Suprapubic skin (tissue), 4 donors: ENCODE data around the gene PRSS58. TPM values are rescaled to one million over a fixed set of nuclear protein-coding genes. Genes with fewer than 3 reads are reported as not detected.

ENCODE experiments used
- DNase-seq, 2 donors: peaks; one replicate each; pipeline ENCODE4 v3.0.0-alpha.2; 2019; ENCODE audit warnings: low spot score in 2 of 2
- H3K27ac ChIP-seq: fragments of 200-600 bp; sonication (generic); one replicate; pipeline ENCODE4 v1.5.1; 2019
- H3K27me3 ChIP-seq: fragments of 200-600 bp; sonication (generic); one replicate; pipeline ENCODE4 v1.5.1; 2019
- H3K36me3 ChIP-seq: fragments of 200-600 bp; sonication (generic); one replicate; pipeline ENCODE4 v1.5.1; 2019
- H3K4me1 ChIP-seq: fragments of 200-600 bp; sonication (generic); one replicate; pipeline ENCODE4 v1.5.1; 2019
- H3K4me3 ChIP-seq: fragments of 200-600 bp; sonication (generic); one replicate; pipeline ENCODE4 v1.5.1; 2019; ENCODE audit warnings: mild to moderate bottlenecking
- H3K9me3 ChIP-seq: fragments of 200-600 bp; sonication (generic); one replicate; pipeline ENCODE4 v1.5.1; 2019
- CTCF ChIP-seq, 2 donors: fragments of 200-600 bp in 1 of 2; fragments of 450-650 bp in 1 of 2; sonication (generic) in 1 of 2; IDR thresholded peaks; one replicate each; pipeline ENCODE4 v1.5.1; 2016 to 2019; ENCODE audit warnings: antibody characterized with exemption in 2 of 2, mild to moderate bottlenecking in 1 of 2, moderate library complexity in 1 of 2
- EP300 ChIP-seq: sonication (generic); formaldehyde crosslinking; IDR thresholded peaks from one replicate; pipeline ENCODE4 v1.6.1; 2017; ENCODE audit warnings: antibody characterized with exemption
- POLR2A ChIP-seq, 2 donors: fragments of 450-650 bp; IDR thresholded peaks; one replicate each; pipeline ENCODE4 v1.6.1; 2017; ENCODE audit warnings: antibody characterized with exemption in 2 of 2, mild to moderate bottlenecking in 2 of 2, moderate library complexity in 2 of 2
- POLR2AphosphoS5 ChIP-seq, 3 donors: sonication (generic); formaldehyde crosslinking; IDR thresholded peaks; one replicate each; pipeline ENCODE4 v1.6.1; 2017; ENCODE audit warnings: antibody characterized with exemption in 3 of 3
- WGBS: methylation state at CpG from one replicate; pipeline ENCODE4 v1.1.5; 2018; 5-methylcytosine and 5-hydroxymethylcytosine counted together
- total RNA-seq, 4 donors: library from RNA; depleted of rRNA; stranded (reverse); fragments of >200 nt; gene quantifications; one replicate each; pipeline ENCODE4 v1.1.0, GENCODE V29; 2016

The PRSS58 gene
- total RNA-seq, 4 donors from 2014 or later = not detected

- H3K9me3 ChIP-seq = no peaks in the 10 kb centered on the region
- 52% methylated on average over 7 of the region's 7 CpGs for WGBS
- H3K4me1 ChIP-seq = no peaks in the 10 kb centered on the region
- no peak overlapping the region for H3K27ac ChIP-seq
- no peaks in the 10 kb centered on the region for H3K27me3 ChIP-seq
- TF ChIP-seq CTCF (IDR thresholded peaks at IDR 0.05) (no peak), POLR2AphosphoS5 (IDR thresholded peaks at IDR 0.05) (no peak), POLR2A (IDR thresholded peaks at IDR 0.05) (no peak), EP300 (no peak)
- no peak overlapping the region for H3K4me3 ChIP-seq
- no peaks in the 10 kb centered on the region for H3K36me3 ChIP-seq
- no peak for DNase-seq
Measured at GRCh38 chr7:142248166-142249160, 9.4 kb downstream of the PRSS58 start.

- H3K9me3 ChIP-seq = no peaks in the 10 kb centered on the region
Measured at GRCh38 chr7:142243823-142244222, 14.0 kb downstream of the PRSS58 start.

GRCh38 chr7:142240546-142240945 lies 17.3 kb downstream of the PRSS58 start:
- Histone ChIP-seq H3K27ac (no peak overlapping the region), H3K27me3 (no peaks in the 10 kb centered on the region), H3K4me3 (no peak overlapping the region), H3K4me1 (no peaks in the 10 kb centered on the region), H3K36me3 (no peaks in the 10 kb centered on the region), H3K9me3 (no peaks in the 10 kb centered on the region)
- WGBS = 56% methylated on average over 4 of the region's 4 CpGs
- no peak for TF ChIP-seq EP300
- no peak for TF ChIP-seq CTCF (IDR thresholded peaks at IDR 0.05)
- no peak for TF ChIP-seq POLR2AphosphoS5 (IDR thresholded peaks at IDR 0.05)
- TF ChIP-seq POLR2A (IDR thresholded peaks at IDR 0.05) = no peak
- no peak for DNase-seq

More at GRCh38 chr7:142243823-142244222, 14.0 kb downstream of the PRSS58 start:
- H3K27me3 ChIP-seq = no peaks in the 10 kb centered on the region
- 89% methylated on average over 10 of the region's 10 CpGs for WGBS
- H3K4me3 ChIP-seq = no peak overlapping the region
- no peak for DNase-seq
- no peaks in the 10 kb centered on the region for H3K36me3 ChIP-seq
- no peak for TF ChIP-seq EP300
- TF ChIP-seq POLR2AphosphoS5 (IDR thresholded peaks at IDR 0.05) = no peak
- no peak for TF ChIP-seq CTCF (IDR thresholded peaks at IDR 0.05)
- TF ChIP-seq POLR2A (IDR thresholded peaks at IDR 0.05) = no peak
- no peak overlapping the region for H3K27ac ChIP-seq
- no peaks in the 10 kb centered on the region for H3K4me1 ChIP-seq

- 37% methylated on average over 7 of the region's 7 CpGs for WGBS
Measured at GRCh38 chr7:142231716-142232115, 26.1 kb downstream of the PRSS58 start.

More at GRCh38 chr7:142231716-142232115, 26.1 kb downstream of the PRSS58 start:
- H3K27me3 ChIP-seq = no peaks in the 10 kb centered on the region
- no peaks in the 10 kb centered on the region for H3K4me1 ChIP-seq
- H3K27ac ChIP-seq = no peak overlapping the region
- no peaks in the 10 kb centered on the region for H3K9me3 ChIP-seq
- no peak for DNase-seq
- TF ChIP-seq POLR2AphosphoS5 (IDR thresholded peaks at IDR 0.05) (no peak), EP300 (no peak), CTCF (IDR thresholded peaks at IDR 0.05) (no peak), POLR2A (IDR thresholded peaks at IDR 0.05) (no peak)
- H3K36me3 ChIP-seq = no peaks in the 10 kb centered on the region
- no peak overlapping the region for H3K4me3 ChIP-seq
